ENCODE results near the gene CPXM2.
"Not testable (repeated sequence)": the region's sequence is repeated elsewhere in the genome, so short reads cannot be mapped to it uniquely, and the experiment has no call there.

The CPXM2 gene

DNA sequence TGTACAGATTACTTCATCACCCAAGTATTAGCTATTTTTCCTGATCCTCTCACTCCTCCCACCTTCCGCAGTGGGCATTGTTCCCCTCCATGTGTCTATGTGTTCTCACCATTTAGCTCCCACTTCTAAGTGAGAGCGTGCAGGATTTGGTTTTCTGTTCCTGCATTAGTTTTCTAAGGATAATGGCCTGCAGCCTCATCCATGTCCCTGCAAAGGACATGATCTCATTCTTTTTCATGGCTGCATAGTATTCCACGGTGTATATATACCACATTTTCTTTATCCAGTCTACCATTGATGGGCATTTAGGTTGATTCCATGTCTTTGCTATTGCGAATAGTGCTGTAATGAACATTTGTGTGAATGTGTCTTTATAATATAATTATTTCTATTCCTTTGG lies 154.7 kb downstream of the CPXM2 start:
- not testable (repeated sequence) for DNase-seq

DNA sequence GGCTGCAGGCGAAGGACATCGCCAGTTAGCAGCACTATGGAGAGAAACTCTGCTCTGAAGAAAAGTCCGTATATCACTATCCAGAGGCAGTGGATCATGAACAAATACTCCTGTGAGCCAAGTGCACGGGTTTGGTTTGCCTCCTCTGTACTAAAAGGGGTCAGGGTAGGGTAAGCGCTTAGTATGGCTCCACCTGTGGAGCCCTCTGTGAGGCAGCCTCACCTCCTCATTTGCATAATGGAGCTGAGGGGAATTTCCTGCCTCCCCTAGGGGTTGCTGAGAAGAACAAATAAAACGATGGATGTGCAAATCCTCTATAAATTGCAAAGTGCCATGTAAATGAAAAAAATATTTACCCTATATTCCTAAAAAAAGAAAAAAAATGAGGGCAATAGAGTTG lies 162.1 kb downstream of the CPXM2 start:
- no peak for DNase-seq

DNA sequence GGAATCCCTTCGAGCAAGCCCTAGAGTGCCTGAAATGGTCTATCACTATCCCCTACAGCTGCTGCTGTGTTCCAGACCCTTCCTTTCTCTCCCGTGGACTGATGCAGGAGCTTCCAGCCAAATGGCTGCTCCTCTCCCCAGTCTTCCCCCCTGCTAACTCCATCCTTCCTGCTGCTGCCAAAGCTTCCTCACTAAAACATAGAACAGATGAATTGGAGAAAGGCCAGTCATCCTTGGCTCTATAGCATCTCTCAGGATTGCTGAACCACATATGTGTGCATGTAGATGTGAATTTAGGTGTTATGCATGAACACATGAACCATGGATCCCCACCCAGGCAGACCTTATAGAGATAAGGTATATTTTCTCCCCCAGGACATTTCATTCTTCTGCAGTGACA lies 164.8 kb downstream of the CPXM2 start:
- DNase-seq = no peak

DNA sequence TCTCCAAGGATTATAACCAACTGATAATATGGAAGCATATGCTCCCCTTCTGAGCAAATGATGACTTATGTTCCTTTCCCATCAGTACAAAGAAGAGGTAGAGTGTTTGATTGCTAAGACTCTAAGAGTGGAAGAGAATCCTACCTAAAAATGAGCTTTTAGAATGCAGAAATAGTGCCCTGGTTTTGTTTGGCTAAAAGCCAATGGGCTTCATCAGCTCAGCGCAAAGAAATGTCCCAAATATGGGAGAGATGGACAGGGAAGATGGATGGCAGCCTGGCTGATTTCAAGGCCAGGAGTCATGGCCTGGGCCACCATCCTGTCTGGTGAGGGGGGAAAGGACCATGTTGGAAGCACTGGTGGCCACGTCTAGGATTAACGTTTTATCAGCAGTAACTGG lies 165.2 kb downstream of the CPXM2 start:
- no peak for DNase-seq

DNA sequence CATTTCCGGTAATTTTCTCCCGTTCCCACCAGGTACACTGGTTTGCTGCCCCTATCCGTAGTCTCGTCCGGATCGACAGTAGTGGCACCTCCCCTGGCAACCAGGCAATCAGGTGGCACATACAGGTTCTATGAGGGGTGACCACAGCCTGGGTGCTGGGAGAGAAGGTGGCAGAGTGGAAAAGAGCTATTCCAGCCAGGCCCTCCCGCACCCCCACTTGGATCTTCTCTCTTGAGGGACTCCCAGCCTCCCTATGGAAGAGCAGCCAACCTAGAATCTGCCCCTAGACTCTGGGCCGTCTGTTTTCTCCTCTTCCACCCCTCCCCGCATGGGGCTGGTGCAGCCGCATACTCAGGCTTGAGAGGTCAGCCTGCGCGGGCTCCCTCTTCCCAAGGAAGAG lies 166.9 kb downstream of the CPXM2 start:
- no peak for DNase-seq

DNA sequence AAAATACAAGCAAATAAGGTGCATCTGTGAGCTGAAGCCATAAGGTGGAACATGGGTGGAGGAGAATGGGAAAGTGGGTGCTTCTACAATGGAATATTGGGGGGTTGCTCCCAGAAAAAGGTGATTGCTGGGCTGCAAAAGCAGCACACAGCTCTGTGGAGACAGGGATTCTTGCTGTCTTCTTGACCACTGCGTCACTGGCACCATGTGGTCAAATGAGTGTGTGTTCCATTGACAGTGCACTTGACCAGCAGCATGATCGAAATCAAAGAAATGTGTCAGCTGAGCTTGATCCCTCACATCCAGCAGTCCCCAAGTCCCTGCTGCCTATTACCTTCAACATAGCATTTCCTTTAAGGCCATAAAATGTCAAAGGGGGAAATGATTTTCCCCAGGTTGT lies 169.3 kb downstream of the CPXM2 start:
- no peak for DNase-seq

DNA sequence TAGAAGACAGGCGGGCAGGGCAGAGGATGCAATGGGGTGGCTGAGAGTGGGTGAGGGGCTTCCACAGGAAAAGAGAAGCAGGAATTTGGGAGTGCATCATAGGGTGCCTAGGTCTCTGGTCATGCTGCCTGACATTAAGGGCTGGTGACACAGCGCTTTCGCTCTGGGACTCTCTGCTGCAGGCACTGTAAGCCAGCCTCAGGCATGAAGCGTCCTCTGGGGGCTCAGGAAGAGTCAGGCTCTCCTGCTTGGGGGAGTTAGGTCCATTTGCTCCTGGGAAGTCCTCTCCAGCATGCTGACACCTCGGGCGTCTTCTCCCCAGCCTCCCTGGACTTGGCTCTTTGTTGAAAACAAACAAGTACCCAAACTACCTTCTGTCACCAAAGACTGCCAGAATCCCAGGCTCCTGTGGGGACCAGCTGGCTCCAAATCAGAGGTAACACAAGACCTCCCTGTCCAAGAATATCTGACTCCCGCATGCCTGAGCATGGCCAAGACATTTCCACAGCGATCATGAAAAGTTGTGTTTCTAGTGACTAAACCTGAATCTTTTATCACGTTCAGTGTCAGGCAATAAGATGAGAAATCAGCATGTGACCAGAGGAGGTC lies 170.1 kb downstream of the CPXM2 start:
- DNase-seq = no peak

DNA sequence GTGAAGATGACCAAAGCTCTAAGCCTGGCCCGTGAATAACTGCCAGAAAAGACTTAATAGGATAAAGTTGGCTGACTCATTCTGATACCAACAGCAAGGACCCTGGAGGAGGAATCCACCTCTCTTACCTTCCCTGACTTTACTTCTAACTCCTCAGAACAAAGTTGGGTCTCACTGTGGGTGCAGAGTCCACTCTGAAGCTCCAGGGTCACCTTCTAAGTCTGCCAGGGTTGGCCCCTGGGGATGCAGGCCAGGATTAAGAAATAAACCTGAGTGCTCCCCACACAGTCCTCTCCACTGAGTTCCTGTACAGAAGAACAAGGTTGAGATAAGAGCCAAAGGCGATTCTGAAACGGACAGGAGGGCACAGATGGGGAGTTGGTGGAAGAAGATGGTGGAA lies 171.1 kb downstream of the CPXM2 start:
- no peak for DNase-seq

DNA sequence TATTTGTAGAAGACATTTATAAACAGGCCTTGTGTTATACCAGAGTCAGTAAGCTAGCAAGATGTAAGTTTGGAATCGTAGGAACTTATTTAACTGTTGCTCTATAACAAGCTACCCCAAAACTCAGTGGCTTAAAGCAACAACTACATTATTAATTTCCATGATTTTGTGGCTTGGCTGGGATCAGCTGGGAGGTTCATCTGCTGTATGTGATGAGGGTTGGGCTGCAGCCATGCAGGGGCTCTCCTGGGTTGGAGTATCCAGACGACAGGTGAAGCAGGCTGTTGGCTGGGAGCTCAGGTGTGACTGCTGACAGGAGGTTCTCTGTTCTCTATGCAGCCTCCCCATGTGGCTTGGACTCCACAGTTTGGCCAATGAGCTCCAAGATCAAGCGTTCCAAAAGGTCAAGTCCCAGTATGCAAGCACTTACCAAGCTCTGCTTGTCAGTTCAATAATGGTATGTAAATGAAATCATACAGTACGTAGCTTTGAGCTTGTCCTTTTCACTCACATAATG lies 173.0 kb downstream of the CPXM2 start:
- DNase-seq = no peak

DNA sequence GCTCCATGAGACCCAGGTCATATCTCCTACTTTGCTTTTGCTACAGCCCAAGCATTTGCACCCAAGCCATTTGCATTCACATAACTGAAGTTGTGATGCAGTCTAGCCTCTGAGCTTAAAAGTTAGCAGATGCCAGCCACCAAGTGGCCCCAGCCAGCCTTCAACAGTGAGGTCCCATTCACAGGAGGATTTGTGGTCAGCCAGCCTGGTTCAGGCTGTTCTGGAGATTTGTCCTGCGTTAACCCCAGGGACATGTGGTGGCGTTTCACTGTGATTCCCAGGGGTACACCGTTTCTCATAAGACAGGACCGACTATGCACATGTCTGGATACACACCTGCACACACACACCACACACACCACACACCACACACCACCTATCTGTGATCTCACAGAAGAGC lies 174.3 kb downstream of the CPXM2 start:
- DNase-seq = no peak

DNA sequence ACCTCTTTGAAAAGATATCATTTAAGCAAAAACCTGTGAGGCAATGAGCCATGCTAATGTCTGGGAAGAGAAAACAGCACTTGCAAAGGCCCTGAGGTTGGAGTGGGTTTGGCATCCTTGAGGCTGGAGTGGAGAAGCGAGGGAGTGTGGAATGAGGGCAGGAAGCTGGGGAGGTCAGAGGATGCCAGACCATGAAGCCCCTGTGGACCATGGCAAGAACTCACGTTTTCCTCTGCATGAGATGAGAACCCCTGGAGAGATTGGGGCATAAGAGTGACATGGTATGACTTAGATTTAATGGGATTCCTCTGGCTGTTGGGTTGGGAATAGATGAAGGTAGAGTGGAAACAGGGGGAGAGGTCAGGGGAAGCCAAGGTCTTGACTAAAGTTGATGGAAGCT lies 176.1 kb downstream of the CPXM2 start:
- no peak for DNase-seq

DNA sequence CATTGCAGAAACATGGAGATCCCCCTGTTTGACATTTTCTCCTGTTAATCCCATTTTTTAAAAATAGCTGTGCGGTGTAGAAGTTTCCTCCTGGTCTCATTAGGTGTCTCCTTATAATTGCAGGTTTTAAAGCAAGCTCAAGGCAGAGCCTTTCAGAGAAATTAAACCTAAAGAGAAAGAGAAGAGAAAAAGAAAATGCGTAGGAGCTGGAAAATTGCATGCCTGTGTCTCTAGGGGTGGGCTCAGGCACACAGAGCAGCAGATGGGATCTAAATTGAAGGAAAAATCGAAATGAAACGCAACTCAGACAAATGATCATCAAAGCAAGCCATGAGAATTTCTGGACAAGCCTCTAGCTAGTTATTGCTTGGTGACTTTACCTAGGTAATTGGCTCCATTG lies 185.4 kb downstream of the CPXM2 start:
- no peak for DNase-seq

DNA sequence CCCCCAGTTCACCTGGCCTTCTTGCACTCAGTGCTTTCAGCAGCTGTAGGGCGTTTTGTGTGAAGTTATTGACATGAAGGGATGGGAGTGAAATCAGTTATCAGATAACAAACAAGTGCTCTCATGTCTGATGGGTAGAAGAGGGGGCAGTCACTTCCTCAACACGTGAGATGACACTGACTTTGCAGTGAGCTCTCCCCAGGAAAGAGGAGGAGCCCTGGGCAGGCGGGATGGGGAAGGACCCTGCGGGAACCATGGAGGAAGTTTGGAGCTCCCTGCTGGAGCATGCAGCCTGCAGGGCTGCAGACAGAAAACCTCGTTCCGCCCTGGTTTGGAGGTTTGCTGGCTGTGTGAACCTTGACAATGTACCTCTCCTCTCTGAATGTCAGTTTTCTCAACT lies 186.8 kb downstream of the CPXM2 start:
- DNase-seq = no peak

DNA sequence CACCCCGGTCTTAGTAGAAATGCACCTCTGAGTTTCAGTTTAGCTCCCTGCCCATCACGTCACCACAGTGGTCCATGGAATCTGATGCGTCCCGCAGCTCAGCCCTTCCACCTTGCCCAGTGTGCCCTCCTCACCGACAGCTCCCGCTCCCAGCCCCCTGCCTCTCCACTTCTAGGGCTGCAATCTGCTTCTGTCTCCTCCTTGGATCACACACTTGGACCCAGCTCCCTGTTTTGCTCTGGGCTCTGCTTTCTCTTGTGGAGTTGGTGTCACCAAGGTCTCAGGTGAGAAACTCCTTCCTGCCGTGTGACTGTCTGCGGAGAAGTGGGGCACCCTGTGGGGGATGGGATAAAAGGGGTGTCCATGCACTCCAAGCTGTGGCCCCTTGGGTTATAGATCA lies 187.5 kb downstream of the CPXM2 start:
- DNase-seq = no peak

DNA sequence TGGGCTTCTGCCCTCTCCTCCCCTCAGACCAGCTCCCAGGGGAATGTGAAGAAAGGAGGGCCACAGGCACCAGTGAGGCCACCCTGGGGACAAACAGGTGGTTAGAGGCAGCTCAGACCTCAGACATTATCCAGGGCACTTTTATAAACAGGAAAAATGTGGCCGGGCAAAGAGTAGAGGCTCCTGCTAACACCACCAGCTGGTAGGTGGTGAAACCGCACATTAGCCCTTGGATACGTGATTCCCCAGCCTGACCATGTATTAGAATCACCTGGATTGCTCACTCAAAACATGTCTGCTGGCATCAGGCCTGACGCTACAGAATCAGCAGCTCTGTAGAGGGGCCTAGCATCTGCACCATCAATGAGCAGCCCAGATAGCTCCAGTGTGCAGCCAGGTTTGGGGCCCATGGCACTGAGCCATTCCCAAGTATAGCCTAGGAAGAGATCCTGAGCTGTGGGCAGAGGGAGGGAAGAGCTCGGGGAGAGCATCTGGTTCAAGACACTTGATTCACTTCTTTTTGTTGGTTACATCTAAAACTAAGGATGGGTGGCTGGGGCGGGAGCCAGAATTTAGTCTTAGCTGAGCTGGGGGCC lies 188.3 kb downstream of the CPXM2 start:
- no peak for DNase-seq

Measured in inflammatory macrophage (primary cell).